GM19395 (cell line): ENCODE measurements around the gene KHDC1L.
A peak's percentile ranks its signal among the peaks of the same experiment; 100 is the strongest.
"Not testable (repeated sequence)": the region's sequence is repeated elsewhere in the genome, so short reads cannot be mapped to it uniquely, and the experiment has no call there.

Experiments
- ATAC-seq: cut with Tn5 transposase; IDR thresholded peaks from one replicate; pipeline ENCODE4 v1.9.1; 2021; ENCODE audit warnings: mild to moderate bottlenecking, moderate library complexity; ENCODE audit not compliant: unreplicated experiment

Gene KHDC1L, protein sequence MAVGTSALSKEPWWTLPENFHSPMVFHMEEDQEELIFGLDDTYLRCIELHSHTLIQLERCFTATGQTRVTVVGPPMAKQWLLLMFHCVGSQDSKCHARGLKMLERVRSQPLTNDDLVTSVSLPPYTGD

DNA sequence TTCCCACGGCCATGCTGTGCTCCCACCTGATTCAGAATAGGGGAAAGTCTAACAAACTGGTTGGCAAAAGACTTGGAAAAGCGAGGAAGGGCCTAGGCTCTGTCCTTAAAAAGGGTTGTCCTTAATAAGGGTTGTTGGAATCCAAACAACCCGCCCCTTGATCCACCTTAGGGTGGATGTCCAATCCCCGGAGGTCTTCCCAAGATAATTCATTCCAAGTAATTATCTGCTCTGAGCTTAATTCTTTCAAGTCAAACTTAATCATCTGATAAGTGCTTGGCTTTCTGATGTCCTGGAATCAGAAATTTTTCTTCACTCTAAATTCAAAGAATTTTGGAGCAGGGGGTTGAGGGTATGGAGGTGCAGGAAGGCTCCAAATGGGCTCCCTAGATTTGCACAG, at the start of gene KHDC1L:
Gene KHDC1L, minus strand, starts transcription at position 101 of the 400 bp plus-strand sequence. Its CDS starts 88 bp downstream, at position 13.
- ATAC-seq, result no peak

DNA sequence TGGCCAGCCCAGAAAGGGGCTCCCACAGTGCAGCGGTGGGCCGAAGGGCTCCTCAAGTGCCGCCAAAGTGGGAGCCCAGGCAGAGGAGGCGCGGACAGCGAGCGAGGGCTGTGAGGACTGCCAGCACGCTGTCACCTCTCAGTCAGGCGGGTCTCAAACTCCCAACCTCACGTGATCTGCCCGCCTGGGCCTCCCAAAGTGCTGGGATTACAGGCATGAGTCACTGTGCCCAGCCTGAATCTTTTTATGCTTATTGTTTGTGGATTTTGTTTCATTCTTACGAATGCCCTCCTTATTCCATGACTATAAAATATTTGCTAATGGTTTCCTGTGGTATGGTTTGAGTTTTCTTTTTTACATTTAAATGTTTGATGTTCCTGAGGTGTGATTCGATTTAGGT, 44.0 kb upstream of the KHDC1L start:
- not testable (repeated sequence) for ATAC-seq

DNA sequence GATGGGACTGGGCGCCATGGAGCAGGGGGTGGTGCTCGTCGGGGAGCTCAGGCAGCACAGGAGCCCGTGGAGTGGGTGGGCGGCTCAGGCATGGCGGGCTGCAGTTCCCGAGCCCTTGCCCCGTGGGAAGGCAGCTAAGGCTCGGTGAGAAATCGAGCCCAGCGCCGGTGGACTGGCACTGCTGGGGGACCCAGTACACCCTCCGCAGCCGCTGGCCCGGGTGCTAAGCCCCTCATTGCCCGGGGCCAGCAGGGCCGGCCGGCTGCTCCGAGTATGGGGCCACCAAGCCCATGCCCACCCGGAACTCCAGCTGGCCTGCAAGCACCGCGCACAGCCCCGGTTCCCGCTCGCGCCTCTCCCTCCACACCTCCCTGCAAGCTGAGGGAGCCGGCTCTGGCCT, 43.6 kb upstream of the KHDC1L start:
- not testable (repeated sequence) for ATAC-seq

DNA sequence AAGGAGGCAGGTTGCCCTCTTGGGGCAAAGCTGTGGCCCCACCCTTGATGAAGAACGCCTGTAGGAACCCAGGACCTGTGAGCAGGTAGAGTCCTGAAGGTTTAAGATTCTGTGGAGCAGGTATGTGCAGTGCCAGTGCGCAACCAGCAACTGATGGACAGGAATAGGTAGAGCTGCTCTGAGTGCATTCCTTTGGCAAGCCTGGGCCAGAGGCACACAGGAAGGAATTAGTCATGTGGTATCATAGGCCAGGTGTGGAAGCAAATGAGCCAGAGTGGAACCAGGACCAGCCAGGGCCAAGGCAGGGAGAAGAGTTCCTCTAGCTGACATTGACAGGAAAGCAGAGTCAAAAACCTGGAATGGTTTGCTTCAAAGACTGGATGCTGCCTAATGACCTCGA, 39.1 kb upstream of the KHDC1L start:
- ATAC-seq, result no peak

DNA sequence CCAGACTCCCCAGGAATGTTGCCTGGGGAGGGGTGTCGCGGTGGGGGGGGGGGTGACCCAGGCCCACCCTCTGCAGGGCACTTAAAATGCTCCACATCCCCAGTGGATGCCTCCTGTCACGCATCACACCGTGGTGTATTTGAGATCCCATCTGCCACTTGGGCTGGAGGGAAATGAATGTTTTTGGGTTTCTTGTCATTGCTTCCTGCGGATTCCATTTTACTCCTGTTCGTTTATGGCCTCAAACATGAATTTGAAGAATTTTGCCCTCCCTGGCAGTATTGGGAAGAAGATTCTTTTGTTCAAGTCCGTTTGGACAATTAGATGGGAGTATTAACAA, 38.2 kb upstream of the KHDC1L start:
- peak; percentile 24 for ATAC-seq

DNA sequence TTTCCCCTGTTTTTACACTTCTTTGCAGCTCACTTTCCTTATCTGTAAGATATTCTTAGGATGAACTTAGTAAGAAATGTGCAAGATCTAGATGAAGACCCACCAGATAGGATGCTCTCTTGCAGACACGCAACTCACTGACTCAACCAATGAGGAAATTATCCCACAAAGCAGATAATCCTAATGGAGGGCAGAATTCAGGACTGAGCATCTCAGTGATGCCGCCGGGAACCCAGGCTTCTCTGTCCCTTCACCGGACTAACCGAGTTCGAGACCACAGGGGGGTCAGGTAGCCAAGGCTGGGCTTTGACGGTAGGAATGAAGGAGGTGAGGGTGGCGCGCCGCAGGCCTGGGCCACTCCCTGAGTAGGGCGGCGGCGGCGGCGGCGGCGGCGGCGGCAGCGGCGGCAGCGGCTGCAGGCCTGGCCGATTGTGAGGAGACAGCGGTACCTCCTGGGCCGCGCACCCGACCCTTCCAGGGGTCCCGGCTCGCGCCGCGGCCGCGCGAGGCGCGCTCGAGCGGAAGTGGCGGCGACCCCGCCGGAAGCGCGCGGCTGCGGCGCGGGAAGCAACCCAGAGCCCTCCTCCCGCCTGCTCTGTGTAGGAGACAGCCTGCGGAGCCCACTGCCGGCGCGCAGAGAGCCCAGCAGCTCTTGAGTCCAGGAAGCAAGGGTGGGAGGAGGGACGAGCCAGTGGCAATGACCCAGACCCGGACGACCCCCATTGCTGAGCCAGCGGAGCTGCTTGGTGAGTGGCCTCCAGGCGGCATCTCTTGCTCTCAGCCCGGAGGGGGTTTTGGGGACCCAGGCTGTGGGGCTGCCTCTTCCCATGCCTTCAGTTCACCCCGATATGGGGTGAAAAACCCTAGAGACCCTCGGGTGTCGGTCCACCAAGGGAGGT, 37.6 kb upstream of the KHDC1L start, which contains the start of gene KHDC1:
Gene KHDC1, minus strand, starts transcription at position 526 of the 899 bp plus-strand sequence. CDS start 20,679 bp downstream, outside the sequence.
- peak; percentile 92 for ATAC-seq

DNA sequence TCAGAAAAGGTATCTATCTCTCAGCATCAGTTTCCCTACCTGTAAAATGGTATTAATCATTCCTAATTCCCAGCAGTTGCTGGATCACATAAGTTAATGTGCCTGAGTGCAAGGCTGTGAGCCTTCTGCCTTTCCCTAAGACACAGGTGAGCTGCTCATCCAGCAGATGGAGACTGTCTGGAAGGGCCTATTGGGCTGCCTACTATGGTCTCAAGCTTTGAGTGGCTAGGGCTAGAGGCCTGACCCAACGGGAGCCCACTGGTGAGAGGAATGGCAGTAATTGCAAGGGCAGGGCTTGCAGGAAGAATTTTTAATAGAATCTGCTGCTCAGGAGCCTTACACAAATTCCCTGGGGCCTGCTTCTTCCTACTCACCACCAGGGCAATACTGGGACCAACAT, 33.4 kb upstream of the KHDC1L start:
- no peak for ATAC-seq

DNA sequence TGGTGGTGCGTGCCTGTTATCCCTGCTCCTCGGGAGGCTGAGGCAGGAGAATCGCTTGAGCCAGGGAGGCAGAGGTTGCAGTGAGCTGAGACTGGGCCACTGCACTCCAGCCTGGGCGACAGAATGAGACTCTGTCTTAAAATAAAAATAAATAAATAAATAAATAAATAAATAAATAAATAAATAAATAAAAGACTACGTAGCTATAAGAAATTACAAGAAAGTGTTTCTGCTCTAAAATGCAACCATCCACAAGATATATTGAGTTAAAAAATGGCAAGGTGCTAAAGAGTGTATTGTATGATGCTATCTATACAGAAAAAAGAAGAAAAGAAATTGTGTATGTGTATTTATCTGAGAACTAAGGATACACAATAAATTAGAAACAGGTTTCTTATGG, 29.0 kb upstream of the KHDC1L start:
- not testable (repeated sequence) for ATAC-seq

DNA sequence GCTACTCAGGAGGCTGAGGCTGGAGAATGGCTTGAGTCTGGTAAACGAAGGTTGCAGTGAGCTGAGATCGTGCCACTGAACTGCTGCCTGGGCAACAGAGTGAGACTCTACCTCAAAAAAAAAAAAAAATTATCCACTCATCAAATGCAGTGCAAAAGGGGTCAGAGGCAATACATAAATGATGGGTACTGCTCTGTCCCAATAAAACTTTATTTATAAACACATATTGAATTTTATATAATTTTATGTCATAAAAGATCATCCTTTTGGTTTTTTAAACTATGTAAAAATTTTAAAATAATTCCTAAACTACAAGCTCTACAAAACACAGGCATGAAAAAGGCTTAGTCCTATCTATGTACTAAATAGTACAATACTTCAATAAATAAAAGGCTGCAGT, 27.4 kb upstream of the KHDC1L start:
- ATAC-seq, result no peak

DNA sequence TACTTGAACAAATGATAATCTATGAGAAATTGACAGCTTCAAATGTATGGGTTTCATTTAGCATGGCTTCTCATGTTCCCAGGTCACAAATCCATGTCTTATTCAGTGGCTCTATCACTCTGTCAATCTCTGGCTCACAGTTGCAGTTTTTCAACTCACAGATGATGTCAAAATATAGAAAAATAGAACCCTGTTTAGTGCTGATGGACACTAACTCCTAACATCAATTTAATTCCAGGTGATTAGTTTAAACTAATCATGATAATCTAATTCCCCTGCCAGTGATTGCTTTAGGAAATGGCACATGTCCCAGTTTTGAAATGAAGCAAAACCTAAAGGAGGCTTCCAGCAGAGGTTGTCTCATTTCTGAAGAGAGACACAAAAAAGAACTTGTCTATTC, 24.7 kb upstream of the KHDC1L start:
- ATAC-seq, result no peak

DNA sequence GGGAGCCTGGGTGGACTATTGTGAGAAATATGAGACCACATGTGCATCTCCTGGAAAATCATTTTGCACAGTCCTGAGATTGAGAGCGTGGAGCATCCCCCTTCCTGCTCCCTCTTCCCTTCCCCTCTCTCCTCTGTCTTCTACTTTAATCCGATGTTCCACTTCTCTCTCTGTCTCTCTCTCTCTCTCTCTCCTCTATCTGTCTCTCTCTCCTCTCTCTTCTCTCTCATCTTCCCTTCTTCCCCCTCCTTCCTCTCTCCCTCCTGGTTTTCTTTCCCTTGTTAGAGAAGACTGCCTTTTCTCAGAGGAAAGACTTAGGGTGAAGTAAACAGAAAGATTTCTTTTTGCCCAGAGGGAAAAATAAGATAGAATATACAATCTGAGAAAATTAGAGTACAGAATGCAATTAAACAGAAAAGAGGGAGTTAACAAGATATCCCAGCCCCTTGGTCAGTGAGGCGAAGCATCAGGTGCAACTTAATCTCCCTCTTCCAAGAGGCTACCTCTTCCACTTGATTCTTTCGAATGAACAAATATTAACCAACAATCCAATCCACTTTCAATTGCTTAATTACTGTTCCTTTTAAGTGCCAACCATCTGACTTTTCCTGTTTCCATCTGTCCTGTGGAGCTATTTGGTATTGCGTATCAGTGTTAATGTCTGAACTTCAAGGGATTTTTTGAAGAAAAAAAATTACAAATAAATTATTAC, 23.1 kb upstream of the KHDC1L start:
- no peak for ATAC-seq

DNA sequence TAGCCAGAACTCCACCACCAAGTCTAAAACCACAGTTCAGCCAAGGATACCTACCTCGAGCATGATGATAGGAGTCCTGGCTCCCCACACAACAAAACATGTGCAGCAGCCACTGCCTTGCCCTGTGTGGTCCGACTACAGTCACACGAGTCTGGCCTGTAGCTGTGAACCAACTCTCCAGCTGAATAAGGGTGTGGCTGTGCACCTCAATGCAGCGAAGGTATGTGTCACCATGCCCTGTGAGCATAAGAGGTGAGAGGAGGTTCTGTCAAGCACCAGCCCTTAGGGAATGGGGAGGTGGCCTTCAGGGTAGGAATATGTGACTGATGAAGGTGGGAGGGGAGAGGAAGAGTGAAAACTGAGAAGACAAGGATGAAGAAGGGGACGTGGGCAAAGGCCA, 16.7 kb upstream of the KHDC1L start:
- no peak for ATAC-seq

DNA sequence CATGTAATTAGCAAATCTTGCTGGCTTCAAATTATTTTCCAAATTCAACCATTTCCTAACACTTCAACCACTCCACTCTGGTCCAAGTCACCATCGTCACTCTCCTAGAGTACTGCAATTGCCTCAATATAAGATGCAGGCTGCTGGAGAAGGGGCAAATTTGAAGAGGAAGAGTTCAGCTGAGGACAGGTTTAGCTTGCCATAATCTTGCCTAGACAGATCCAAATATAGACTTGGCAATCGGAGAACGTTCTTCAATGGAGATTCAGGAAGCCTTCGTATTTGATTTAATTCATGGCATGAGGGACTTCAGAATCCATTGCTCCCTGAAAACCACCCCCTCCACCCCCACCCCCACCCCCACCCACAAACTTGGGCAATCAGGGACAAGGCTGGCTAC, 15.4 kb upstream of the KHDC1L start:
- no peak for ATAC-seq

DNA sequence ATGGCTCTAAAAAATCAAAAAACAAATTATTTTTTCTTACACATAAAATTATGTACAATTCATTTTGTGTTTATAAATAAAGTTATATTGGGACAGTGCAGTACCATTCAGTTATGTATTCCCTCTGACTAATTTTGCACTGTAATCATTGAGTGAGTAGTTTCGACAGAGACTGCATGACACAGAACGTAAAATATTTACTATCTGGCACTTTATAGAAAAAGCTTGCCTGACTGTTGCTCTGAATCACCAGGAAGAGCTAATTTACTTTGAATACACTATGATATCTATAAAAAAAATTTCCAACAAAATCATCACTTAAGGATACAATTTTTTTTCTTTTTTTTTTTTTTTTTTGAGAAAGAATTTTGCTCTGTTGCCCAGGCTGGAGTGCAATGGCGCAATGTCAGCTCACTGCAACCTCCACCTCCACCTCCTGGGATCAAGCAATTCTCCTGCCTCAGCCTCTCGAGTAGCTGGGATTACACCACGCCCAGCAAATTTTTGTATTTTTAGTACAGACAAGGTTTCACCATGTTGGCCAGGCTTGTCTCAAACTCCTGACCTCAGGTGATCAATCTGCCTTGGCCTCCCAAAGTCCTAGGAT, 11.0 kb upstream of the KHDC1L start:
- ATAC-seq, result no peak

DNA sequence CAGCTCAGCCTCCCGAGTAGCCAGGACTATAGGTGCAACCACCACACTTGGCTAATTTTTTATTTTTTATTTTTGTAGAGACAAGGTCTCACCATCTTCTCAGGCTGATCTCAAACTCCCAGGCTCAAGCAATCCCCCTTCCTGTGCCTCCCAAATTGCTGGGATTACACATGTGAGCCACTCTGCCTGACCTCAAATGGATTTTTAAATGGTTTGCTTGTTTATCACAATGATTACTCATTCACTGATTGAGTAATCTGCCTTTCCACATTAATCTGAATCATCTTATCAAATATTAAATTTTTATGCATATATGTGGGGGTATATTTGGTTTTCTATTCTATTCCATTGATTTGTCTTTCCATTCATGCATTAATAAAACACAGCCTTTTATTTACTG, 9.4 kb upstream of the KHDC1L start:
- no peak for ATAC-seq

DNA sequence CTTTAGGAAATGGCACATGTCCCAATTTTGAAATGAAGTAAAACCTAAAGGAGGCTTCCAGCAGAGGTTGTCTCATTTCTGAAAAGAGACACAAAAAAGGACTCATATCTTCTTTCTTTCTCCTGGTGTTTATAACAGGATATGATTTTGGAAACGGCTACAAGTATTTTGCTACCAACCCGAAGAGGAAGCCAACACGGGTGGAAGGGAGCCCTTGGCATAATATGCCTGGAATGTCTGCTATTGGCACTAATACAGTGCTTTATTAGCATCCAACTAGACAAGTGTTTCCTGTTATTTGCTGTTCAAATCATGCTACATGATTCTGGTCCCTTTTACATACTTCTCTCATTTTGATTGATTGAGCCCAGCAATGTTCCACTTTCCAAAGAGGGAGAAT, 8.7 kb upstream of the KHDC1L start:
- not testable (repeated sequence) for ATAC-seq

DNA sequence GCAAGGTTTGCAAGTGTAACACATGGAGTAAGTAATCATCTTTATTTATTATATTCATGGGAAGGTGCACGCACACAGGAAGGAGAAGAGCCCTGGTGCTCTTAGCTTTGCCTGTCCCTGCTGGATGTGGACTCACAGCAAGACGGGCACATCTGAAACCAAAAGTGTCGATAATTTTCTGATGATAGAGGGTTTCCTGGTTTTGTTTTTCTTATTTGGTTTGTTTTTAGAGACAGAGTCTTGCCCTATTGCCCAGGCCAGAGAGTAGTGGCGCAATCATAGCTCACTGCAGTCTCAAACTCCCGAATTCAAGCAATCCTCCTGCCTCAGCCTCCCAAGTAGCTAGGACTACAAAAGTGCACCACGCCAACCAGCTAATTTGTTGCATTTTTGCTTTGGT, 7.8 kb upstream of the KHDC1L start:
- no peak for ATAC-seq

DNA sequence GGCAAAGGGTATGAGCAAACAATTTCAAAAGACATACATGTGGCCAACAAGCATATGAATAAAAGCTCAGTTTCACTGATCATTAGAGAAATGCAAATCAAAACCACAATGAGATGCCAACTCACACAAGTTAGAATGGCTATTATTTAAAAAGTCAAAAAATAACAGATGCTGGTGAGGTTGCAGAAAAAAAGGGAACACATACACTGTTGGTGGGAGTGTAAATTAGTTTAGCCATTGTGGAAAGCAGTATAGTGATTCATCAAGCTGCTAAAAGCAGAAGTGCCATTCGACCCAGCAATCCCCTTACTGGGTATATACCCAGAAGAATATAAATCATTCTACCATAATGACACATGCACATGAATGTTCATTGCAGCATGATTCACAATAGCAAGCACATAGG, 6.7 kb upstream of the KHDC1L start:
- ATAC-seq, result peak; percentile 56

DNA sequence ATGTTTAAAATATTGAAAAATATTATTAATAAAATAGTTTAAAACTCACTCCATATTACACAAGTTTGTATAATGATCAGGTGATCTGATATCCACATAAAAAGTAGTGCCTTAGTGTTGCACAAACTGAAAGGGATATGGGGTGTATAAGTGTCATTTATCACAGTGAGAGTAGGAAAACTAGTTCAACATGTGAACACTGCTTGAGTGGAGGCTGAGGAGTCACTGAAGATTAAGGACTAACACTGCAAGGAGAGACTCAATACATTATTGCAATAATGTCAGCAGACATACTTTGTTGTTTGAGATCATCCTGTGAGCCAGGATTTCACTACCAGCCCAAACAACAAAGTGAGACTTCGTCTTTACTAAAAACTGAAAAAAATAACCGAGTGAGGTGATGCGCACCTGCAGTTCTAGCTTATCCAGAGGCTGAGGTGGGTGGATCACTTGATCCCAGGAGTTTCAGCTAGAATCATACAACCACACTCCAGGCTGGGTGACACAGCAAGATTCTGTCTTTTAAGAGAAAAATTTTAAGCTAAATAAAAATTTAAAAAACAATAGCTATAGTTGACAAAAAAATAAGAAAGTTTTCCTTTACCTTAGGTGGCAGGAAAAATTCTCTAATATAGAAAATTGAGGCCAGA, 2.4 kb upstream of the KHDC1L start:
- ATAC-seq, result no peak

DNA sequence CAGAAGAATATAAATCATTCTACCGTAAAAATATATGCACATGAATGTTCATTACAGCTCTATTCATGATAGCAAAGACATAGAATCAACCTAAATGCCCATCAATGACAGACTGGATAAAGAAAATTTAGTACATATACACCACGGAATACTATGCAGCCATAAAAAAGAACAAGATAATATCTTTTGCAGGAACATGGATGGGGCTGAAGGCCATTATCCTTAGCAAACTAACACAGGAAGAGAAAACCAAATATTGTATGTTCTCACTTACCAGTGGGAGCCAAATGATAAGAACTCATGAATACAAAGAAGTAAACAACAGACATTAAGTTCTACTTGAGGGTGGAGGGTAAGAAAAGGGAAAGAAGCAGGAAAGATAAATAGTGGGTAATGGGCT, 8.4 kb downstream of the KHDC1L start:
- ATAC-seq, result no peak

DNA sequence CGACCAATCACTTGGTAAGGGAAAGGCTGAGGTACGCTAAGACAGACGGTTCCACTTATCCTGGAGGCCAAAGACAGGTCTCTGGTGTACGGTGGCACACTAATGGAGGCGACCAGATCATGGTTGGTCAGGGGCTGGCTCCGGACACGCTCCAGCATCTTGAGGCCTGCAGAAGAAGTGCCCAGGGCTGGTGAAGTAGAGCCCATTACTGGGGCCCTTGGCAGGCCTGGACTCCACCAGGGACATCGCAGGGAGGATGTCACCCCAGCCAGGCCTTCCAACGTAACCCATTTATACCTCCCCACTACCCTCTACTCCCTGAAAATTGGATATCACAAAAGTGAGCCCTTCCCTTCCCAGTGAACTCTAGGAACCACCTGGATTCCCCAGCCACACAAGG, 16.2 kb downstream of the KHDC1L start:
- no peak for ATAC-seq
